GM21528 (cell line): Measurements from ENCODE around the gene COPS6.

Experiments
- ATAC-seq: cut with Tn5 transposase; IDR thresholded peaks from one replicate; pipeline ENCODE4 v1.9.1; 2021; ENCODE audit warnings: mild to moderate bottlenecking, moderate library complexity; ENCODE audit not compliant: unreplicated experiment, low FRiP score

The COPS6 gene

GRCh38 chr7:100101016-100101862 lies 12.5 kb downstream of the COPS6 start, which contains the start of the genes AP4M1 and MCM7:
TSS of gene AP4M1 (plus strand) at chr7:100101643. CDS start at chr7:100101715, 72 bp downstream.
TSS of gene MCM7 (minus strand) at chr7:100101397. CDS start at chr7:100101294, 103 bp downstream.
- ATAC-seq: peak; percentile 80

- no peak for ATAC-seq
Observed at GRCh38 chr7:100102950-100103840, 14.4 kb downstream of the COPS6 start.

- ATAC-seq: no peak
Observed at GRCh38 chr7:100105534-100105933, 16.8 kb downstream of the COPS6 start.

GRCh38 chr7:100106633-100107032 lies 17.9 kb downstream of the COPS6 start:
- no peak for ATAC-seq

- no peak for ATAC-seq
Observed at GRCh38 chr7:100107125-100107737, 18.5 kb downstream of the COPS6 start.

- no peak for ATAC-seq
Observed at GRCh38 chr7:100107890-100108289, 19.1 kb downstream of the COPS6 start.

- no peak for ATAC-seq
Observed at GRCh38 chr7:100109521-100110163, 20.9 kb downstream of the COPS6 start.

- ATAC-seq: no peak
Observed at GRCh38 chr7:100111156-100111555, 22.4 kb downstream of the COPS6 start.

- ATAC-seq: no peak
Observed at GRCh38 chr7:100111914-100112313, 23.1 kb downstream of the COPS6 start.

GRCh38 chr7:100115026-100115425 lies 26.3 kb downstream of the COPS6 start:
- ATAC-seq: no peak

- ATAC-seq: no peak
Observed at GRCh38 chr7:100118388-100119071, 29.8 kb downstream of the COPS6 start.

- peak; percentile 74 for ATAC-seq
Observed at GRCh38 chr7:100119072-100119969, 30.6 kb downstream of the COPS6 start, which contains the start of the genes CNPY4 and TAF6. TSS of gene CNPY4 (plus strand) at chr7:100119634. CDS start at chr7:100119745, 111 bp downstream. TSS of gene TAF6 (minus strand) at chr7:100119358. CDS start at chr7:100114209, 5,149 bp downstream.

- ATAC-seq: peak; percentile 29
Observed at GRCh38 chr7:100119970-100120732, 31.4 kb downstream of the COPS6 start.

- no peak for ATAC-seq
Observed at GRCh38 chr7:100120733-100121036, 31.9 kb downstream of the COPS6 start.

- ATAC-seq: no peak
Observed at GRCh38 chr7:100122067-100122466, 33.3 kb downstream of the COPS6 start.

- ATAC-seq: no peak
Observed at GRCh38 chr7:100122568-100122967, 33.8 kb downstream of the COPS6 start.

GRCh38 chr7:100124301-100125230 lies 35.8 kb downstream of the COPS6 start:
- ATAC-seq: no peak
